Muscle of leg (tissue), 11 donors: ENCODE data around the gene TCERG1L. TPM values are rescaled to one million over a fixed set of nuclear protein-coding genes. Genes with fewer than 3 reads are reported as not detected.

Experiments used
- DNase-seq: peaks from one replicate; pipeline ENCODE4 v3.0.0; 2013
- H3K27ac ChIP-seq: one replicate; pipeline ENCODE4 v1.5.1; 2013; ENCODE audit warnings: mild to moderate bottlenecking, low read length, control low read depth
- H3K27me3 ChIP-seq: one replicate; pipeline ENCODE4 v1.6.1; 2013; ENCODE audit warnings: low read length; ENCODE audit not compliant: control insufficient read depth, insufficient read depth
- H3K36me3 ChIP-seq: one replicate; pipeline ENCODE4 v1.6.1; 2013; ENCODE audit warnings: low read length; ENCODE audit not compliant: control insufficient read depth, insufficient read depth
- H3K4me1 ChIP-seq: one replicate; pipeline ENCODE4 v1.6.1; 2013; ENCODE audit warnings: low read length; ENCODE audit not compliant: control insufficient read depth, insufficient read depth
- H3K4me3 ChIP-seq: one replicate; pipeline ENCODE4 v1.5.1; 2013; ENCODE audit warnings: low read length, control low read depth
- H3K9me3 ChIP-seq: replicated peaks from 2 replicates; pipeline ENCODE4 v1.6.1; 2013; ENCODE audit warnings: low read depth, low read length; ENCODE audit not compliant: control insufficient read depth
- whole genome bisulfite sequencing: methylation state at CpG from one replicate; pipeline ENCODE4 v1.1.5; 2013; ENCODE audit warnings: missing lambda C conversion rate; ENCODE audit not compliant: insufficient coverage; 5-methylcytosine and 5-hydroxymethylcytosine counted together
- polyA plus RNA-seq, 8 donors: library from polyadenylated mRNA; unstranded; fragments of 120-200 nt; gene quantifications; one replicate each; pipeline versions ENCODE4 v1.2.1 to v1.2.3, GENCODE V29; 2013; ENCODE audit warnings: inconsistent platforms in 1 of 8, low replicate concordance in 1 of 8; ENCODE audit not compliant: insufficient read length in 8 of 8, insufficient read depth in 1 of 8
- total RNA-seq: library from RNA; stranded (reverse); fragments of 120-200 nt; gene quantifications from one replicate; pipeline ENCODE4 v1.2.4, GENCODE V29; 2013

Gene TCERG1L
- total and polyA plus RNA-seq, 9 donors, result 0.04 to 1.1 (median 0.15) TPM

DNA sequence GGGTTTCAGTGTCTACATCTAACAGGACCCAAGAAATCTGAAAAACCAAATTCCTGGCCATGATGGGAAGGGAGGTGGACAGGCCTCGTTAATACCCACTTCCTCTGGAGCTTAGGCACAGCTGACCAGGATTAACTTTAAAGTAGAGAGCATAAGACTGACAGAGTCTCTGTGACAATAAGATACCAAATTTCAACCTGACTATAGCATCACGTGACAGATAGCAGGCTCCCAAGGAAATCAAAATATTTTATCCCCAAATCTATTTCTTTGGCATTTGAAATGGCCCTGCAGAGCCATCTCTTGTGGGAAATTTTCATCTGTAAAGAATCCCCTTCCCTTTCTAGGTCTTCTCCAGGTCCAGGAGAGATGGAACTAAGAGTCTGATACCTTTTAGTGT is 258.3 kb downstream of the TCERG1L start:
- Histone ChIP-seq H3K36me3 (no peaks in the 10 kb centered on the region), H3K27ac (no peak overlapping the region), H3K4me1 (no peaks in the 10 kb centered on the region), H3K4me3 (no peak overlapping the region), H3K9me3 (peaks cover 2% of the 10 kb centered on the region), H3K27me3 (peaks cover 15% of the 10 kb centered on the region)
- DNase-seq, result no peak
- no CpG with 5 or more reads among the region's 2 CpGs for WGBS

DNA sequence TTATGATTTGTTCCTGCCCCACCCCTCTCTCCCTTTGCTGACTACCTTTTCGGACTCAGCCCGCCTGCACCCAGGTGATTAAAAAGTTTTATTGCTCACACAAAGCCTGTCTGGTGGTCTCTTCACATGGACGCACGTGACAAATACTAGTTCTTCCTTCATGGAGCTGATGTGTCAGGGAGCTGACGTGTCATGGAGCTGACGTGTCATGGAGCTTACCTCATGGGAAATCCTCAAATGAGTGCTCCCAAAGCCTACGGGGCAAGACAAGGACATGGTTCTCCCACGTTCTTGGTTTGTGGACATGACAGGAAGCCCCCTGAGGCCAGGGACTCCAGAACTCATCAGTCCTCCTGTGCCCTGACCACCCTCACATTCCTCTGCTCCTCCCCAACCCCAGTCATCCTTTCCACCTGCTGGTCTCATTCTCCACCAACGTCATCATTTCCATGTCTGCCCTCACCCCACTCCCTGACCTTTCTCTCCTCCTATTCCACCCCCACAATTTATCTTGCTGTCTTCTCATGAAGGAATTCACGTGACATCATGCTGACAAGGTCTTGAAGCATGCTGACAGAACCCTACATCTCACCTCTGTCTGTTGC is 261.3 kb downstream of the TCERG1L start:
- Histone ChIP-seq H3K27me3 (peaks cover 10% of the 10 kb centered on the region), H3K9me3 (no peaks in the 10 kb centered on the region), H3K4me3 (no peak overlapping the region), H3K27ac (no peak overlapping the region), H3K4me1 (no peaks in the 10 kb centered on the region), H3K36me3 (no peaks in the 10 kb centered on the region)
- DNase-seq, result no peak
- 86% methylated on average over 10 of the region's 10 CpGs for WGBS

DNA sequence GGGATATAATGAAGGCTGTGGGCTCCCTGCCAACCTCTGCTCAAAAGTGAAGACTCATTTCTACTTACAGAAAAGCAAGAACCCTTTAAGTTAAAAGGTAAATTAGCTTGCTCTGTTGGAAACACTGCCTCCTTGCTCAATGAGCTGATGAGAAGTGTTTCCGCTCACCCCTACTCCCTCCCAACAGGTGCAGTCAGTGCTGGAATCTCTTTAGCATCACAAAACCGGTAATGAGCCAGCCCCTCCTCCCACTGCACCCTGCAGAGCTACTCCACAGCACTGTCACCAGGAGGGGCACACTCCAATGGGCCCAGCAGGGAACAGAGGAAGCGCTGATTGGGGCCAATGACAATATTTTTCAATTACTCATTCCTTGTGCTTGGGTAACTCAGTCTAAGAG is 262.5 kb downstream of the TCERG1L start:
- Histone ChIP-seq H3K27ac (no peak overlapping the region), H3K4me3 (no peak overlapping the region), H3K9me3 (no peaks in the 10 kb centered on the region), H3K27me3 (peaks cover 11% of the 10 kb centered on the region), H3K4me1 (no peaks in the 10 kb centered on the region), H3K36me3 (no peaks in the 10 kb centered on the region)
- WGBS, result 0% methylated on average over 3 of the region's 3 CpGs
- DNase-seq, result no peak

DNA sequence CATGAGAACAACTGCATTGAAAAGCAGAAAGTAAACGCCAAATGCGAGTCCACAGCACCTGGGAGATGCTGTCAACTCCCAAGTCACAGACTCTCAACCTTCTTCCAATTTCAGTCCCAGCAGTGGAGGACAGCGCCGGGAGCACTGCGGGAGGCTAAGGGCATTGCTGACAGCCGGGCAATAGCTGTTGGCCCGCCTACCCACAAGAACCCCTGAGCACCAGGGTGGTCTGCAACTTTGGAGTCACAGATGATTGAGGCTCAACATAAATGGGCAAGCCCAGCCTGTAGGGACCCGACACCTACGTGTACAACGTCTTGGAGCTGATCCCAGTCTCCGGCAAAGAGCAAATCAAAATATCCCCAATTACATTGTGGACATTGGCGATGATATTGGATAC is 262.9 kb downstream of the TCERG1L start:
- 18% methylated on average over 5 of the region's 12 CpGs for WGBS
- no peak overlapping the region for H3K4me3 ChIP-seq
- DNase-seq, result no peak
- H3K27me3 ChIP-seq, result peaks cover 11% of the 10 kb centered on the region
- no peak overlapping the region for H3K27ac ChIP-seq
- H3K9me3 ChIP-seq, result no peaks in the 10 kb centered on the region
- H3K4me1 ChIP-seq, result no peaks in the 10 kb centered on the region
- H3K36me3 ChIP-seq, result no peaks in the 10 kb centered on the region

DNA sequence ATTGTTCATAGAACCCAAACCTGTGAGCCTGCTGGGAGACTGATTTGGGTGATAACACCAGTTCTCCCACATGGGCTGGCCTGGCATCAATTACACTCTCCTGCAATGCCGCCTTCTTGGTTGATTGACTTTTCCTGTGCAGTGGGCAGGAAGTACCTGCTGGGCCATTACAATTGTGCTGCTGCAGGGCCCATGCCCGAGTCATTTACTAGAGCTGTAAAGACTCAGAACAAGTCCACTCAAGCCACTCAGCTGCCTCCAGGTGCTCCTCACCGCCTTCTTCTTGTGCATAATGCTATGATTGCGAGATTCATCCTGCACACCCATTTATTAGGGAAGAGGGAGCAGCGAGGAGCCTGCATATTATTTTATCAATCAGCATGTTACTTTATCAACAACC is 264.0 kb downstream of the TCERG1L start:
- 50% methylated on average over 4 of the region's 5 CpGs for WGBS
- Histone ChIP-seq H3K4me1 (no peaks in the 10 kb centered on the region), H3K4me3 (no peak overlapping the region), H3K27me3 (peaks cover 14% of the 10 kb centered on the region), H3K27ac (no peak overlapping the region), H3K36me3 (no peaks in the 10 kb centered on the region), H3K9me3 (no peaks in the 10 kb centered on the region)
- DNase-seq, result no peak

DNA sequence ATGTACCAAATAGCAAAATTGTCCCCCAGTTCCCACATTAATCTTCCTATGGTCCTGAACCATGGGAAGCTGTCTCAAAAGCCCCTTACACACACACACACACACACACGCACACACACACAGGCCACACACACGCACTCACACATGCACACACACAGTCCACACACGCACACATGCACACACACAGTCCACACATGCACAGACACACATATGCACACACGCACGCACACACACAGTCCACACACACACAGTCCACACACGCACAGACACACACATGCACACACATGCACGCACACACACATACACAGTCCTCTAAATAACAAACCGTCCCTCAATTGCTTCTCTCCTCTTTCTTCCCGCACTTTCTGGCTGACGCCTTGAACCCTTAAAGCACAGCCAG is 265.3 kb downstream of the TCERG1L start:
- no peak overlapping the region for H3K4me3 ChIP-seq
- H3K36me3 ChIP-seq, result no peaks in the 10 kb centered on the region
- H3K27ac ChIP-seq, result no peak overlapping the region
- peaks cover 12% of the 10 kb centered on the region for H3K27me3 ChIP-seq
- no peaks in the 10 kb centered on the region for H3K4me1 ChIP-seq
- no peak for DNase-seq
- WGBS, result 77% methylated on average over 6 of the region's 10 CpGs
- H3K9me3 ChIP-seq, result no peaks in the 10 kb centered on the region

DNA sequence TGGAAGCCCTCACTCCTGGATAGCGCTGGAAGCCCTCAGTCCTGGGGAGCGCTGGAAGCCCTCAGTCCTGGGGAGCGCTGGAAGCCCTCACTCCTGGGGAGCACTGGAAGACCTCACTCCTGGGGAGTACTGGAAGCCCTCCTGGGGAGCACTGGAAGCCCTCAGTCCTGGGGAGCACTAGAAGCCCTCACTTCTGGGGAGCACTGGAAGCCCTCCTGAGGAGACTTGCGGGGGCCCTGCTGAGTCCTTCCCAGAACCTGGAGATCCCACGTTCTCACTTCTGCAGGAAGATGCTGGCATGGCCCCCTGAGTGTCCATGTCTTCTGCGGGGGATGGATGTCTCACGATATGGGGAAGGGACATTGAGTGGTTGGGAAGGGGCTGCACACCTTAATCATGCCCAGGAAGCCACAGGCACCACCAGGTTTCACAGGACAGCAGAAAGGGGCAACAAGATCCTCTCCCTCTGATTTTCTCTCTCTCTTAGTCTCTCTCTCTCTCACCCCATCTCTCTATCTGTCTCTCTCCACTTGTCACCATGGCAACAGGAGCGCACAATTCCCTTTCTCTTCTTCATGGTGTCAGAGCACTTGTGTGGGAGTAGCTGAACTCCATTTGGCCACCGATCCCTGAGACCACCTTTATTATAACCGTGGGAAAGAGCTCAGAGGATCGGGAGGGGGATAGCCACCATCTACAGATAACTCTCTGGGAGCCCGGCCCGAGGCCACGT is 267.0 kb downstream of the TCERG1L start:
- no peak for DNase-seq
- no peaks in the 10 kb centered on the region for H3K36me3 ChIP-seq
- WGBS, result 86% methylated on average over 8 of the region's 14 CpGs
- no peaks in the 10 kb centered on the region for H3K9me3 ChIP-seq
- peaks cover 12% of the 10 kb centered on the region for H3K27me3 ChIP-seq
- no peak overlapping the region for H3K27ac ChIP-seq
- no peaks in the 10 kb centered on the region for H3K4me1 ChIP-seq
- no peak overlapping the region for H3K4me3 ChIP-seq

DNA sequence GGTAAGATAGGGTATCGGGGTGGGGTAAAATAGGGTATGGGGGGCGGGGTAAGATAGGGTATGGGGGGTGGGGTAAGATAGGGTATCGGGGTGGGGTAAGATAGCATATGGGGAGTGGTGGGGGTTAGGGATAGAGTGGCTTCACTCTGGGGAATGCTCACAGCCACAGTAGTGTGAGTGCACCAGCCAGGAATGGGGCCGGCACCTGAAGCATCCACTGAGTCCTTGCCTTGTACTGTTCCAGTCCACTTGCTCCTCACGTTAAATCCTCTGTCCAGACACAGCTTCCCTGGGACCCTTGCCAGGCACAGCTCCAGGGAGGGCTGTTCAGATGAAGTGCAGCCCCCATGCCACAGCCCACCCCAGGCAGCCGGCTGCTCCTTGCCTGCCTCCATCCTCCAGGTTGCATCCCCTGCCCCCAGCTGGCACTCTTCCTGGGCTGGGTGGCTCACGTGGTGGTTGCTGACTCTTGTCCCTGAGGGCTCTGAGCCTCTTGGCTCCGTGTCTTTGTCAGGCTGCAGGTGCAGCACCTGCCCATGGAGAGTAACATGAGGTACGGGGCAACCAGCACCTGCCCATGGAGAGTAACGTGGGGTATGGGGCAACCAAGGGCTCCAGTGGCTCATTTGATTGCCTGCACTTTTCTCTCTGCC is 268.4 kb downstream of the TCERG1L start:
- Histone ChIP-seq H3K4me1 (no peaks in the 10 kb centered on the region), H3K27ac (no peak overlapping the region), H3K4me3 (no peak overlapping the region), H3K9me3 (no peaks in the 10 kb centered on the region), H3K27me3 (peaks cover 7% of the 10 kb centered on the region), H3K36me3 (no peaks in the 10 kb centered on the region)
- no peak for DNase-seq
- 69% methylated on average over 7 of the region's 10 CpGs for WGBS
